Mucosa of descending colon (tissue), 3 donors: ENCODE data around the gene LRRFIP1. TPM values are rescaled to one million over a fixed set of nuclear protein-coding genes. Genes with fewer than 3 reads are reported as not detected.

Experiments used
- ATAC-seq: fragments of 200-7000 bp; cut with Tn5 transposase; one replicate; pipeline ENCODE4 v1.9.1; 2020; ENCODE audit warnings: mild to moderate bottlenecking, moderate library complexity
- DNase-seq, 3 donors: peaks; one replicate each; pipeline ENCODE4 v3.0.0-alpha.2; 2020
- H3K36me3 ChIP-seq: fragments of 200-600 bp; one replicate; pipeline ENCODE4 v1.8.0; 2021; ENCODE audit warnings: low read depth, mild to moderate bottlenecking
- H3K4me1 ChIP-seq: fragments of 200-600 bp; one replicate; pipeline ENCODE4 v1.8.0; 2021; ENCODE audit warnings: low read depth, mild to moderate bottlenecking
- H3K4me3 ChIP-seq: fragments of 200-600 bp; one replicate; pipeline ENCODE4 v1.8.0; 2021; ENCODE audit warnings: mild to moderate bottlenecking
- H3K9me3 ChIP-seq: fragments of 200-600 bp; one replicate; pipeline ENCODE4 v1.8.0; 2021; ENCODE audit warnings: mild to moderate bottlenecking
- CTCF ChIP-seq: fragments of 200-600 bp; IDR thresholded peaks from one replicate; pipeline ENCODE4 v1.8.0; 2022; ENCODE audit warnings: antibody characterized with exemption, mild to moderate bottlenecking
- intact Hi-C, 2 donors: fragments of 100-400 bp; cut with DNase I in 1 of 2; cut with micrococcal nuclease in 1 of 2; formaldehyde crosslinking; loops; one replicate each; pipeline versions ENCODE4 v1.11.0 to v1.11.1; 2022; cut with DNase I, micrococcal nuclease
- total RNA-seq, 3 donors: library from RNA; stranded (reverse); fragmentation: NEBNext Ultra II Directional in 2 of 3; extraction: Animal tissue kit (Norgen Biotek cat#: 25700) in 2 of 3; gene quantifications; one replicate each; pipeline versions ENCODE4 v1.2.1 to v1.2.4, GENCODE V29; 2021 to 2023
- donor health status: DM: no; HTN: no; CAD: no; lungs with moderate emphysema.
- donor health status: DM: no; HTN: no; CAD: no.
- donor health status: DM: no; HTN: yes; CAD: no.

The LRRFIP1 gene
- total RNA-seq, 3 donors from 2014 or later = 114 to 157 (median 120) TPM

- Histone ChIP-seq H3K4me3 (no peak overlapping the region), H3K36me3 (no peaks in the 10 kb centered on the region), H3K4me1 (peaks cover 2% of the 10 kb centered on the region), H3K9me3 (peaks cover 7% of the 10 kb centered on the region)
- DNase-seq (no peak), ATAC-seq (no peak)
- TF ChIP-seq CTCF = no peak
- intact Hi-C loops = no loop called here
Observed at GRCh38 chr2:237633061-237633561, 5.7 kb downstream of the LRRFIP1 start.

- TF ChIP-seq CTCF = no peak
- intact Hi-C loops = no loop called here
- DNase-seq (no peak), ATAC-seq (no peak)
- Histone ChIP-seq H3K4me1 (no peaks in the 10 kb centered on the region), H3K36me3 (no peaks in the 10 kb centered on the region), H3K4me3 (no peak overlapping the region), H3K9me3 (peaks cover 7% of the 10 kb centered on the region)
Observed at GRCh38 chr2:237636578-237636977, 9.2 kb downstream of the LRRFIP1 start.

GRCh38 chr2:237637429-237638135 lies 10.2 kb downstream of the LRRFIP1 start:
- intact Hi-C loops = no loop called here
- no peaks in the 10 kb centered on the region for H3K36me3 ChIP-seq
- H3K9me3 ChIP-seq = peaks cover 7% of the 10 kb centered on the region
- no peak overlapping the region for H3K4me3 ChIP-seq
- H3K4me1 ChIP-seq = no peaks in the 10 kb centered on the region
- ATAC-seq = no peak
- DNase-seq = no peak
- TF ChIP-seq CTCF = no peak

- H3K9me3 ChIP-seq = peaks cover 7% of the 10 kb centered on the region
- intact Hi-C loops = no loop called here
- no peak overlapping the region for H3K4me3 ChIP-seq
- no peaks in the 10 kb centered on the region for H3K36me3 ChIP-seq
- no peaks in the 10 kb centered on the region for H3K4me1 ChIP-seq
- DNase-seq (no peak), ATAC-seq (no peak)
- TF ChIP-seq CTCF = no peak
Observed at GRCh38 chr2:237638176-237638575, 10.8 kb downstream of the LRRFIP1 start.

- H3K4me3 ChIP-seq = no peak overlapping the region
- intact Hi-C loops = no loop called here
- peaks cover 6% of the 10 kb centered on the region for H3K9me3 ChIP-seq
- no peak for TF ChIP-seq CTCF
- no peaks in the 10 kb centered on the region for H3K36me3 ChIP-seq
- no peak for ATAC-seq
- H3K4me1 ChIP-seq = no peaks in the 10 kb centered on the region
- DNase-seq = no peak
Observed at GRCh38 chr2:237639052-237639835, 11.9 kb downstream of the LRRFIP1 start.
